Hepatocyte (in vitro differentiated cells): ENCODE data around the gene ADAM12.

Experiments
- EZH2 ChIP-seq: fragments of 200-600 bp; sonication (generic); IDR thresholded peaks from 2 replicates; pipeline ENCODE4 v1.6.1; 2016; ENCODE audit warnings: antibody characterized with exemption, mild to moderate bottlenecking, borderline replicate concordance
- EZH2phosphoT487 ChIP-seq: fragments of 200-600 bp; sonication (generic); IDR thresholded peaks from one replicate; pipeline ENCODE4 v1.6.1; 2018; ENCODE audit warnings: antibody characterized with exemption, mild to moderate bottlenecking, low read depth, moderate library complexity; ENCODE audit not compliant: unreplicated experiment, severe bottlenecking

- no peak for TF ChIP-seq EZH2phosphoT487
- no peak for TF ChIP-seq EZH2
Measured at GRCh38 chr10:126431816-126432215, 43.5 kb upstream of the ADAM12 start.
